MM.1S (cell line): ENCODE results near the gene EDEM1.

Experiments used
- EZH2 ChIP-seq: fragments of 300-600 bp; sonication (generic); optimal IDR thresholded peaks from 2 replicates; pipeline ENCODE3; 2017; ENCODE audit warnings: low read depth, mild to moderate bottlenecking, antibody characterized with exemption, low read length, mixed read lengths
- TF ChIP-seq, protein P1 (sequence below): fragments of 300-600 bp; sonication (generic); IDR thresholded peaks from 2 replicates; pipeline ENCODE4 v1.5.1; 2016; ENCODE audit warnings: antibody characterized with exemption, low read length, mixed read lengths

DNA sequence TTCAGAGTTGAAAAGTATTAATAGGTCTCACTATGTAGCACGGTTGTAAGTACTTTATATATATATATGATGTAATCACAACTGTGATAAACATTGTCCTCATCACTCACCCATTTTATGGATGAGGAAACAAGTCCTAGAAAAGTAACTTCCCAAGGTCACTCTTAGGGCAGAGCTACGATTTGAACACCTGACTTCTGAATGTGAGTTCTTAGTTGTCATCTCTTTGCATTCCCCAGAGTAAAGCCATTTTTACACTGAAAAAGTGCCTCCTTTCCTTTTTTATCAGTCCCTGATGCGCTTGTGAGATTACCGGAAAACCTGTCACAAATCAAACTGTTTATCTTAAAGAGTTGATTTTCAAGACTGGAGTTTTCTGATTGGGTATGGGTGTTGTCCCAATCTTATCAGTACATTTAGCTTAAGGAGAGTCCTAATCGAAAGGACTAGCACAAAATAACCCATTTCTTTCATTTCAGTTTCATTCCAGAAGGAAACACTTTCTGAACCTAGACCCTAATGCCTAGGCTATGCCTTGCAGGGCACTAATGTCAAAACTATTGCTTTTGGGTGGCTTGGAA, 2.3 kb upstream of the EDEM1 start:
- TF ChIP-seq, protein P1, sequence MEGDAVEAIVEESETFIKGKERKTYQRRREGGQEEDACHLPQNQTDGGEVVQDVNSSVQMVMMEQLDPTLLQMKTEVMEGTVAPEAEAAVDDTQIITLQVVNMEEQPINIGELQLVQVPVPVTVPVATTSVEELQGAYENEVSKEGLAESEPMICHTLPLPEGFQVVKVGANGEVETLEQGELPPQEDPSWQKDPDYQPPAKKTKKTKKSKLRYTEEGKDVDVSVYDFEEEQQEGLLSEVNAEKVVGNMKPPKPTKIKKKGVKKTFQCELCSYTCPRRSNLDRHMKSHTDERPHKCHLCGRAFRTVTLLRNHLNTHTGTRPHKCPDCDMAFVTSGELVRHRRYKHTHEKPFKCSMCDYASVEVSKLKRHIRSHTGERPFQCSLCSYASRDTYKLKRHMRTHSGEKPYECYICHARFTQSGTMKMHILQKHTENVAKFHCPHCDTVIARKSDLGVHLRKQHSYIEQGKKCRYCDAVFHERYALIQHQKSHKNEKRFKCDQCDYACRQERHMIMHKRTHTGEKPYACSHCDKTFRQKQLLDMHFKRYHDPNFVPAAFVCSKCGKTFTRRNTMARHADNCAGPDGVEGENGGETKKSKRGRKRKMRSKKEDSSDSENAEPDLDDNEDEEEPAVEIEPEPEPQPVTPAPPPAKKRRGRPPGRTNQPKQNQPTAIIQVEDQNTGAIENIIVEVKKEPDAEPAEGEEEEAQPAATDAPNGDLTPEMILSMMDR: no peak
- no peak for TF ChIP-seq EZH2
